ENCODE data around the gene SPTY2D1. TPM values are rescaled to one million over a fixed set of nuclear protein-coding genes. Genes with fewer than 3 reads are reported as not detected.
A peak's percentile ranks its signal among the peaks of the same experiment; 100 is the strongest.

SPTY2D1 gene
- total RNA-seq, 1 experiment from 2014 or later: 23.7 TPM

- no peak overlapping the region for H3K4me3 ChIP-seq
- no peak overlapping the region for H3K4me2 ChIP-seq
- no peaks in the 10 kb centered on the region for H3K79me2 ChIP-seq (ENCODE audit: low read depth)
- intact Hi-C loops (cut with micrococcal nuclease; ENCODE audit: unreplicated experiment): no loop called here
- DNase-seq: no peak
- no peaks in the 10 kb centered on the region for H3K9me3 ChIP-seq (ENCODE audit: insufficient read depth, low read depth)
- H3K9me2 ChIP-seq (ENCODE audit: insufficient read depth): no peaks in the 10 kb centered on the region
- no peaks in the 10 kb centered on the region for H3F3A ChIP-seq (ENCODE audit: insufficient read depth, low read depth)
- H3K27ac ChIP-seq: no peak overlapping the region
- ChIA-PET CTCF (no interaction called here), POLR2A (ENCODE audit: unreplicated experiment) (no interaction called here)
- H3K36me3 ChIP-seq (ENCODE audit: low read depth): peaks cover 14% of the 10 kb centered on the region; the same call in 1 of the 2 replicates
- H3K27me3 ChIP-seq (ENCODE audit: insufficient read depth, low read depth): no peaks in the 10 kb centered on the region
- no peaks in the 10 kb centered on the region for H3K4me1 ChIP-seq (replicated peaks; ENCODE audit: insufficient read depth)
- no peak overlapping the region for H2AFZ ChIP-seq
- no peaks in the 10 kb centered on the region for H4K20me1 ChIP-seq (ENCODE audit: insufficient read depth)
- no TSS peak for BruUV-seq (replicated peaks)
- TF ChIP-seq CTCF (conservative IDR thresholded peaks at IDR 0.05): no peak
- TF ChIP-seq EZH2 (IDR thresholded peaks at IDR 0.05; ENCODE audit: low read depth): no peak
Observed at GRCh38 chr11:18580113-18580766, 53.9 kb downstream of the SPTY2D1 start.

GRCh38 chr11:18578975-18579598 lies 55.1 kb downstream of the SPTY2D1 start:
- Histone ChIP-seq H3K36me3 (ENCODE audit: low read depth) (peaks cover 18% of the 10 kb centered on the region; the same call in 1 of the 2 replicates), H4K20me1 (ENCODE audit: insufficient read depth) (no peaks in the 10 kb centered on the region), H3K27ac (peak overlapping the region; percentile 29), H3K4me1 (replicated peaks; ENCODE audit: insufficient read depth) (no peaks in the 10 kb centered on the region), H3K9me2 (ENCODE audit: insufficient read depth) (no peaks in the 10 kb centered on the region), H3K27me3 (ENCODE audit: insufficient read depth, low read depth) (no peaks in the 10 kb centered on the region), H3K9me3 (ENCODE audit: insufficient read depth, low read depth) (no peaks in the 10 kb centered on the region), H3K79me2 (ENCODE audit: low read depth) (no peaks in the 10 kb centered on the region), H3K4me3 (no peak overlapping the region), H3K4me2 (no peak overlapping the region), H2AFZ (no peak overlapping the region), H3F3A (ENCODE audit: insufficient read depth, low read depth) (no peaks in the 10 kb centered on the region)
- TF ChIP-seq EZH2 (IDR thresholded peaks at IDR 0.05; ENCODE audit: low read depth) (no peak), CTCF (conservative IDR thresholded peaks at IDR 0.05) (no peak)
- ChIA-PET POLR2A (ENCODE audit: unreplicated experiment) (interaction anchor here (0.6 to 0.8 kb wide), 7 partner anchors 10 to 196 kb away, joined by 3 to 13 read pairs (median 6); partner anchors contain the start of gene UEVLD), CTCF (no interaction called here)
- intact Hi-C loops (cut with micrococcal nuclease; ENCODE audit: unreplicated experiment): no loop called here
- BruUV-seq (replicated peaks): TSS peak; percentile 8
- peak in 1 of 2 experiments; percentile 31 for DNase-seq

- H3K9me3 ChIP-seq (ENCODE audit: insufficient read depth, low read depth): no peaks in the 10 kb centered on the region
- CTCF ChIA-PET: interaction anchor here (0.6 kb wide), 1 partner anchor 42 kb away, joined by 4 read pairs; no protein-coding TSS in a partner anchor
- H3K4me1 ChIP-seq (replicated peaks; ENCODE audit: insufficient read depth): no peaks in the 10 kb centered on the region
- POLR2A ChIA-PET (ENCODE audit: unreplicated experiment): no interaction called here
- intact Hi-C loops (cut with micrococcal nuclease; ENCODE audit: unreplicated experiment): no loop called here
- DNase-seq: no peak
- H3F3A ChIP-seq (ENCODE audit: insufficient read depth, low read depth): no peaks in the 10 kb centered on the region
- no peaks in the 10 kb centered on the region for H3K9me2 ChIP-seq (ENCODE audit: insufficient read depth)
- no peaks in the 10 kb centered on the region for H3K27me3 ChIP-seq (ENCODE audit: insufficient read depth, low read depth)
- no peaks in the 10 kb centered on the region for H4K20me1 ChIP-seq (ENCODE audit: insufficient read depth)
- no TSS peak for BruUV-seq (replicated peaks)
- peaks cover 28% of the 10 kb centered on the region; the same call in 1 of the 2 replicates for H3K36me3 ChIP-seq (ENCODE audit: low read depth)
- no peak overlapping the region for H3K4me2 ChIP-seq
- H2AFZ ChIP-seq: no peak overlapping the region
- H3K4me3 ChIP-seq: no peak overlapping the region
- no peak for TF ChIP-seq EZH2 (IDR thresholded peaks at IDR 0.05; ENCODE audit: low read depth)
- no peak overlapping the region for H3K27ac ChIP-seq
- no peaks in the 10 kb centered on the region for H3K79me2 ChIP-seq (ENCODE audit: low read depth)
Observed at GRCh38 chr11:18575361-18575760, 58.8 kb downstream of the SPTY2D1 start.

All from PC-9 (cell line).